ENCODE data around the gene CHCHD6.

CHCHD6 gene

GRCh38 chr3:126946405-126946804, 242.4 kb downstream of the CHCHD6 start:
- no peak for FAIRE-seq

GRCh38 chr3:126947429-126947828, 243.4 kb downstream of the CHCHD6 start:
- no peak for FAIRE-seq

- no peak for FAIRE-seq
These were observed 245.0 kb downstream of the CHCHD6 start for GRCh38 chr3:126948980-126949535.

- no peak for FAIRE-seq
These were observed 247.5 kb downstream of the CHCHD6 start for GRCh38 chr3:126951561-126951960.

- FAIRE-seq, result no peak
These were observed 248.4 kb downstream of the CHCHD6 start for GRCh38 chr3:126952261-126952982.

GRCh38 chr3:126952983-126953660, 249.1 kb downstream of the CHCHD6 start:
- FAIRE-seq, result no peak

- no peak for FAIRE-seq
These were observed 250.3 kb downstream of the CHCHD6 start for GRCh38 chr3:126954141-126954842.

GRCh38 chr3:126955004-126955790, 251.2 kb downstream of the CHCHD6 start:
- FAIRE-seq, result no peak

GRCh38 chr3:126956361-126956760, 252.3 kb downstream of the CHCHD6 start:
- FAIRE-seq, result no peak

- FAIRE-seq, result no peak
These were observed 253.0 kb downstream of the CHCHD6 start for GRCh38 chr3:126956866-126957650.

GRCh38 chr3:126957776-126958637, 254.0 kb downstream of the CHCHD6 start:
- no peak for FAIRE-seq

- FAIRE-seq, result no peak
These were observed 254.6 kb downstream of the CHCHD6 start for GRCh38 chr3:126958638-126959085.

- FAIRE-seq, result no peak
These were observed 255.3 kb downstream of the CHCHD6 start for GRCh38 chr3:126959136-126959920.

GRCh38 chr3:126959921-126960603, 256.0 kb downstream of the CHCHD6 start:
- no peak for FAIRE-seq

GRCh38 chr3:126960604-126960995, 256.6 kb downstream of the CHCHD6 start:
- no peak for FAIRE-seq

GRCh38 chr3:126961191-126961790, 257.3 kb downstream of the CHCHD6 start:
- FAIRE-seq, result no peak

GRCh38 chr3:126961791-126962461, 257.9 kb downstream of the CHCHD6 start:
- FAIRE-seq, result no peak

GRCh38 chr3:126962756-126963155, 258.7 kb downstream of the CHCHD6 start:
- no peak for FAIRE-seq

Data from endometrium (tissue), 2 donors.